Stimulated activated naive CD8-positive, alpha-beta T cell treated with anti-CD3 and anti-CD28 coated beads, Interleukin-15, Interleukin-2, amounts not matched to agents 100 ng/mL and 50 ng/mL, for 24 hours (primary cell): ENCODE results near the gene MACROH2A1.
"Not testable (repeated sequence)": the region's sequence is repeated elsewhere in the genome, so short reads cannot be mapped to it uniquely, and the experiment has no call there.

ENCODE experiments used
- H3K27ac Mint-ChIP-seq: one replicate; pipeline ENCODE4 v1.8.0; 2021; ENCODE audit warnings: mild to moderate bottlenecking, mixed read lengths
- H3K27me3 Mint-ChIP-seq: one replicate; pipeline ENCODE4 v1.8.0; 2021; ENCODE audit warnings: mixed read lengths
- H3K36me3 Mint-ChIP-seq: one replicate; pipeline ENCODE4 v1.8.0; 2021; ENCODE audit warnings: low read depth, mixed read lengths
- H3K4me1 Mint-ChIP-seq: one replicate; pipeline ENCODE4 v1.8.0; 2021; ENCODE audit warnings: low read depth, mixed read lengths
- H3K4me3 Mint-ChIP-seq: one replicate; pipeline ENCODE4 v1.8.0; 2021; ENCODE audit warnings: mild to moderate bottlenecking, mixed read lengths
- H3K9me3 Mint-ChIP-seq: one replicate; pipeline ENCODE4 v1.8.0; 2021; ENCODE audit warnings: mixed read lengths

The MACROH2A1 gene

DNA sequence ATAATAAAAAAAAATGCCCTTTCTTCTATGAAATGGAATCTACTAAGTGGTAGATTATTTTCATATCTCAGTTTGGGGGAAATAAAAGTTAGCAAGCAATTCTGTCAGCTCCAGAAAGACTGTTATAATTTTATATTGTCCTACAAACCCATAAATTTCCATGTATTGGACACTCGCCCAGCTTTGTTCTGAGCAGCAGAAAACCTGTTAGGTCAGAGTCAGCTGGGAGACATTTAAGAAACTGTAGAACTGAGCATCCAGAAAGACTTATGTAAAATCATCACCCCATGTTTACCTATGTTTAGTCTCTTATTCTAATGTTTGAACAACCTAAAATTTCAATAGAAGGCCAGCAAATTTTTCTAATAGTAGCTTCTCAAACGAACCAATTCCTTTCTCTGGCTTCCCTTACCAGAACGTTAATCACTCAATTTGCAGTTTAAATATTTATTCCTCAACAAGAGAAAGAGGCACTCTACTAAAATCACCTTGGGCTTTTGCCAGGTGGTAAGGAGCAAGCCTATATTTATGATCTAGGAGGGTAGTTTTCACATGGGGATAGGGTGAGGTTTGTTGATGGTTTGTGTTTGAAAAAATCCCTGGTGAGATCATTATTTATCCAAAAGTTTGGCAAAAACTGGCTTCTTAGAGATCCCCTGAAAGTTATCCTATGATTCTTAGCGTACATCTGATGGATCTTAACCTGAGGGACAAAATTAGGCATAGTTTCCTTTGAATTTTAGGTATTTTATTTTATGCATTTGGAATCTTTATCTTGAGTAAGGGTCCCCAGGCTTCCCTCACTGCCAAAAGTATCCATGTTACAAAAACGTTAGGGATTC is 34.4 kb downstream of the MACROH2A1 start:
- no peaks in the 10 kb centered on the region for H3K27me3 Mint-ChIP-seq
- peaks cover 71% of the 10 kb centered on the region for H3K36me3 Mint-ChIP-seq

DNA sequence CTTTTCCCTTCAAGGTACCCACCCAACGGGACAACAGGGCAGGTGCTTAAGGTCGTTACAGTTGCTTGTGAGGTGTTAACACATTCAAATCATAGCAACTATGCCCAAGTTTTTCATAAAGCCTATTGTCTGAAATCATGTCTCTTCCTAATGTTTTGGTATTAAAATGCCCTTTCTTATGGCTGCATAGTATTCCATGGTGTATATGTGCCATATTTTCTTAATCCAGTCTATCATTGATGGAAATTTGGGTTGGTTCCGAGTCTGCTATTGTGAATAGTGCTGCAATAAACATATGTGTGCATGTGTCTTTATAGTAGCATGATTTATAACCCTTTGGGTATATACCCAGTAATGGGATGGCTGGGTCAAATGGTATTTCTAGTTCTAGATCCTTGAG is 35.7 kb downstream of the MACROH2A1 start:
- H3K36me3 Mint-ChIP-seq: peaks cover 78% of the 10 kb centered on the region
- not testable (repeated sequence) for H3K9me3 Mint-ChIP-seq, H3K4me1 Mint-ChIP-seq, H3K4me3 Mint-ChIP-seq, H3K27me3 Mint-ChIP-seq, H3K27ac Mint-ChIP-seq

More for the DNA sequence above, 34.4 kb downstream of the MACROH2A1 start:
- no peak overlapping the region for H3K4me3 Mint-ChIP-seq
- no peaks in the 10 kb centered on the region for H3K9me3 Mint-ChIP-seq
- peaks cover 3% of the 10 kb centered on the region for H3K4me1 Mint-ChIP-seq
- no peak overlapping the region for H3K27ac Mint-ChIP-seq

DNA sequence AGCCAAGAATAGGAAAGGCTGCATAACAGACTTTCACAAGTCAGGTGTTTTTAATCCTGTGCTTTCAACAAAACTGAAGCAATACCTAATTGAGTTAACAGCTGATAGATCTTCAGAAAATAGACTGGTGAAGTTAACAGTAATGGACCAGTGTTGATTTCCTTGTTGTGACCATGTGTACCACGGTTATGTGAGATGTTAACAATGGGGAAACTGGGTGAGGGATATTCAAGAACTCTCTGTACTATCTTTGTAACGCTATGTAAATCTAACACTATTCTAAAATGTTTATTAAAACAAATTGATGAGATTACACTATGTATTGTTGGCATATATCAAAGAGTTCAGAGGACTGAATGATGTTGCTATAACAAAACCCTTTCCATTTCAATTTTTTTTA is 36.9 kb downstream of the MACROH2A1 start:
- Mint-ChIP-seq H3K36me3 (peaks cover 65% of the 10 kb centered on the region), H3K9me3 (no peaks in the 10 kb centered on the region), H3K4me3 (no peak overlapping the region), H3K4me1 (peaks cover 3% of the 10 kb centered on the region), H3K27ac (no peak overlapping the region), H3K27me3 (no peaks in the 10 kb centered on the region)

DNA sequence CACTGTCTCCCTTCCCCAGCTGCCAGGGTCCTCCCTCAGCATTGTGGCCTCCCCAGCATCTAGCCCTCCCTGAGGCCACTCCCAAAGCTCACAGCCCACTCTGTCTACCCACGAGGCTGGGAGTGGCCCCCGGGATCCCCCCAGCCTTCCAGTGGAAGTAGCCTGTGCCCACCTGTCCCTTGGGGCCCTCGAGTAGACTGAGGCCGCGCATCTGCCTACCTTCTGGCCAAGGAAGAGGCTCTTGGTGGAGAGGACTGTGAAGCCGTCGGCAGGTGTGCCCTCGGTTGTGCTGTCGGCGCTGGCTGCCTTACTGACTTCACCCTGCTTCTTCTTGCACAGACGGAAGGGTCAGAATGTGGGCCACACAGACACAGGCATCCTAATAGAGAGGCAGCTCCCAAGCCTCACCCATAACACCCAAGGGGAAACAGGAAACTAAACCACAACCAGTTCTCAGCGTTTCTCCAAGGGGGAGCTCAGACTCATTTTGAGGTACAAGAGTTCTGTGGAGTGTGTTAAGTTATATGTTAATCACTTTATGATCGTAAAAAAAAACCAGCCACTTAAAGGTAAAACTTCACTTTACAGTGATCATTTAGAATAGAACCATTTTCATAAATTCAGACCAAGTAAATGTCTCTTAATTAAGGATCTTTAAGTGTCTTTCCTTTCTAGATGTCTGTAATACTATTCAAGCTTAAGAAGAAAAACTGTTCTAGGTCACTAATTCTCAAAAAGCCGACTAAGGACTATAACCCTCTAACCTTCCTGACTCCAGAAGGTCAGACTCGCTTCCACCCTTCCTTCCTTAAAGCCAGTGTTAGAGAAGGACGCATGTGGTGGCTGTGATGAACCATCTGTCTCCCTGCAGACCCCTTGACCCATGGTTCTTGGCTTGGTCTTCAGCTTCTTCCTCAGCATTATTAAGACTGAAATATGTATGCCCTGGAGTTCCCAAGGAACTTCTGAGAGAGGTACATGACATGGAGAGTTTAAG is 38.5 kb downstream of the MACROH2A1 start:
- H3K4me3 Mint-ChIP-seq: no peak overlapping the region

DNA sequence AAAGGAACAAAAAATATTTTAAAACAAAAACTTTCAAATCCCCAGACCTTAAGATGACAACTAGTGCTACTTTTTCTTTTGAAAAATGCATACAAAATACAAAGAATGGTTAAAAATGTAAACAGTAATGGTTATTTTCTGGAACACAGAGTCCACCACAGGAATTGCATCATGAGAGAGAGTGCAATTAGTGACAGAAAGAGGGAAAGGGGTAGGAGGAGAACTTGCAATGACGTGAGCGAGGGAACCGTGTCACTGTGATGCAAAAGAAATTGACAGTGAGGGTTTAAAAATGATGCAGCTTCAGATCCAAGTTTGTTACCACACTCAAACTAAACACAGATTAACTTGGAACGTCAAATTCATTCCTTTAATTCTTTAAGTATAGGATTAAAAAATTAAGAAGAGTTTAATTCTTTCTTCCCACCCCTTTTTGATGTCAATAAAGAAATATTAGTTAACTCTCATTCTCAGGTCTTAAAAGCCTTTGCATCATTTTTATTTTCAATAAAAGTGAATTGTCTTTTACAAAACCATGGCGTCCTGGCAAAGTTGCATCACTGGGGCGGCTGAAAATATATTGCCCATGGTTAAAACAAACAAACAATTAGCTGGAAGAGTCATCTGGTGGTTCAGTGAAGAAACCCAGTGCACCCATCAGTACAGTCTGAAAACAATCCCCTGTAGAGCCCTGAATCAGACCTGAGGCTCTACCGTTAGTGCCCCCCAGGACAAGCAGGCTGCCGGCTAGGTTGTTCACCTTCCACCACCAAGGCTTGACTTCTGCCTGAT is 39.5 kb downstream of the MACROH2A1 start:
- no peak overlapping the region for H3K4me3 Mint-ChIP-seq
- peaks cover 3% of the 10 kb centered on the region for H3K4me1 Mint-ChIP-seq
- H3K27ac Mint-ChIP-seq: no peak overlapping the region
- peaks cover 63% of the 10 kb centered on the region for H3K36me3 Mint-ChIP-seq
- no peaks in the 10 kb centered on the region for H3K27me3 Mint-ChIP-seq
- no peaks in the 10 kb centered on the region for H3K9me3 Mint-ChIP-seq

More for the DNA sequence above, 38.5 kb downstream of the MACROH2A1 start:
- Mint-ChIP-seq H3K36me3 (peaks cover 69% of the 10 kb centered on the region), H3K27me3 (no peaks in the 10 kb centered on the region), H3K4me1 (peaks cover 3% of the 10 kb centered on the region), H3K9me3 (no peaks in the 10 kb centered on the region), H3K27ac (no peak overlapping the region)

DNA sequence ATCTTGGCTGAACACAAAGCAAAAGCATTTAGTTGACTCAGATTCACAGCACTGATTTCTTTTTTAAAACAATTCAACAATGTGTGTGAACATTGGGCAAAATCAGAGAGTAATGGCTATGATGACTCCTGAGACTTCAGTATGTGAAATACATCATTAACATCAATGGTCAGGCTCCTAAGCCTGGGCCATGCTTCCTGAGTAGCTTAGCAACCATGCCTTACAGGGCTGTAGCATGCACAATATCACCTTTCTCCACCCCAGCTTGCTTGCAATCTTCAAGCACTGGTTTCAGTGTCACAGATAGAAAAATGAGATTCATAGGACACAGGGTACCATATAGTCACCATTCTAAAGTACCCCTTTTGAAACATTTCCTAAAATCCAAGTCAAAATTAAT is 41.3 kb downstream of the MACROH2A1 start:
- H3K27me3 Mint-ChIP-seq: no peaks in the 10 kb centered on the region
- peaks cover 57% of the 10 kb centered on the region for H3K36me3 Mint-ChIP-seq
- no peaks in the 10 kb centered on the region for H3K9me3 Mint-ChIP-seq
- no peaks in the 10 kb centered on the region for H3K4me1 Mint-ChIP-seq
- no peak overlapping the region for H3K4me3 Mint-ChIP-seq
- no peak overlapping the region for H3K27ac Mint-ChIP-seq

DNA sequence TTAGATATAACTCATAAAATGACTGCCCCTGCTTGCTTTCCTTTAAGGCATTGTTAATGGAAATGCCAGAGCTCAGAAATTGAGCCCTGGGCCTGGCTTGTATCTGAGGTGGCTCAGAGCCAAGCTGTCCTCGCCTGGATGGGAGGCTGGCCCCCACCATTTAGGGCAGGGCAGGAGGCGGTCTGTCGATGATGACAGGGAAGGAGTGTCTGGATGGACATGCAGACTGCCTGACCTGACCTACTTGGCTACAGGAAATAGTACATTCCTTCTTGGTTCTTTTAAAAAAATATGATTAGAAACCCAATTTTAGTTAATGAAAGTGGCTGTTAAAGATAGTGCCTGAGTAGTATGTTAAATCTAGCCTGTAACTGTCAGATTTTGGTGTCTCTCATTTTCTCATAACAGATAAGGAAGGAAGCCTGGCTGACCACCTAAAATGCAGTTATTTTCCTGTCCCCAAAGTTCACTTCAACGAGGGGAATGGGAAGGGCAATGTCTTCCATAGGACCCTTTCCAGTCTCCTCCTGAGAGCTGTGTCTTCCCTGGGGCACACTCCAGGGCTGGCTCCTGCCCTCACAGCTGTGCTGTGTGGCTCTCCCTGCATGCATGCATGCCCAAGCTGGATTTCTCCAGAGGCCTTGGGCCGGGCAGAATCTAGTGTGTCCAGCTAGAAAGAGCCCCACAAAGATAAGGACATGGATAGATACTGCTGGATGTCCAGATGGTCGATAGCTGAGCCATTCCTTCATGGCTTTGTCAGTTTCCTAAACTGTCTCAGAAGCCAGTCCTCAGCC is 42.3 kb downstream of the MACROH2A1 start:
- no peak overlapping the region for H3K27ac Mint-ChIP-seq
- no peaks in the 10 kb centered on the region for H3K27me3 Mint-ChIP-seq
- H3K36me3 Mint-ChIP-seq: peaks cover 58% of the 10 kb centered on the region
- H3K4me1 Mint-ChIP-seq: no peaks in the 10 kb centered on the region
- H3K9me3 Mint-ChIP-seq: no peaks in the 10 kb centered on the region
- H3K4me3 Mint-ChIP-seq: no peak overlapping the region

DNA sequence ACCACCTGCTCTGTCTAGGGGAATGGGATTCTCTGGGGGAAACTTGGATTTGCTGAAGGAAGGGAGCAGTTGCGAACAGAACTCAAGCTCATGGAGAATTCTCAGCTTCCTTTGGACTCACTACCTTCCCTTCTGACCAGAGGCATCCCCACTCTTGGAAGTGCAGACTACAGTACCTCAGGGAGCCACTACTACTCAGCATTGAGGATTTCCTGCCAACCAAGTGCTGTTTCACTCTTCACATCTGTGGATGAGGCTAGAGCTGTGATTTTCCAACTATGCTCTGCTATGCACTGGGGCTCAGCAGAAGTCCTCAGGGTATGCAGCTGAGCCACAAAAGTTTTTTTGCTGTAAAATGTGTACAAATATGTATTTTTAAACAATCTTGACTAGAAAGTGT is 43.9 kb downstream of the MACROH2A1 start:
- no peaks in the 10 kb centered on the region for H3K27me3 Mint-ChIP-seq
- H3K9me3 Mint-ChIP-seq: no peaks in the 10 kb centered on the region
- no peaks in the 10 kb centered on the region for H3K4me1 Mint-ChIP-seq
- H3K4me3 Mint-ChIP-seq: no peak overlapping the region
- H3K27ac Mint-ChIP-seq: no peak overlapping the region
- peaks cover 53% of the 10 kb centered on the region for H3K36me3 Mint-ChIP-seq

DNA sequence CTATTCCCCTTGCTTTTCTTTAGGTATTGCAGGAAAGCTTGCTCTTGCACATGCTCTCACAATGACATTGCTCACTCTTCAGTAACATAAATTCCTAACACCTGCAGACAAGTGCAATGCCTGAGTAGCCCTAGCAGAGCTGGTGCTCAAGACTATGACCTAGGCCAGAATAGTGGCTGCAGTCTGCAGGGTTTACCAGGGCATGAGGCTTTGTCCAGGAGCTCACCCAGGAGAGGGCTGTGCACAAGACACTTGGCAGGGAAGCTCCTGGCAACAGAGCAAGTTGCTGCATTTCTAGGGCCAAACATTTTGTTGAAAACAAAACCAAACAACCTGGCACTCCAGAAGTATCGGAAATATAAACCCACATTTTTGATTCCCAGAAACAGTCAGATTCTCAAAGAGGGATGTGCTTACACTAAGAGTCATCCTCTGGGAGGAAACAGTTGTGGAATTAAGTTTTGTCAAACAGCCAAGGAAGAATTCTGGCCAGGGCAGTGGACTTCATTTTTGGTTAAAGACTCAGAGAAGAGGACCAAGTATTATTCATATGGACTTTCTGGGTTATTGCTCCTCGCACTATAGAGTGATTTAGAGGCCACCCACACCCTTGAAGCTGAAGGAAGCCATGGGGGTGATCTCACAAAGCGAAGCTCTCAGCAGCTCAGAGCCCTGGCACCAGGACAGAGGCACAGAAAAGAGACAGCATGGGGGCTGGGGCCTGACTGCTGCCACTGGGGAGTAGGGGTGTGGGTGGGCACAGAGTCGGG is 44.9 kb downstream of the MACROH2A1 start:
- H3K36me3 Mint-ChIP-seq: peaks cover 56% of the 10 kb centered on the region
- H3K9me3 Mint-ChIP-seq: no peaks in the 10 kb centered on the region
- H3K27me3 Mint-ChIP-seq: no peaks in the 10 kb centered on the region
- H3K4me1 Mint-ChIP-seq: no peaks in the 10 kb centered on the region
- no peak overlapping the region for H3K4me3 Mint-ChIP-seq
- no peak overlapping the region for H3K27ac Mint-ChIP-seq

DNA sequence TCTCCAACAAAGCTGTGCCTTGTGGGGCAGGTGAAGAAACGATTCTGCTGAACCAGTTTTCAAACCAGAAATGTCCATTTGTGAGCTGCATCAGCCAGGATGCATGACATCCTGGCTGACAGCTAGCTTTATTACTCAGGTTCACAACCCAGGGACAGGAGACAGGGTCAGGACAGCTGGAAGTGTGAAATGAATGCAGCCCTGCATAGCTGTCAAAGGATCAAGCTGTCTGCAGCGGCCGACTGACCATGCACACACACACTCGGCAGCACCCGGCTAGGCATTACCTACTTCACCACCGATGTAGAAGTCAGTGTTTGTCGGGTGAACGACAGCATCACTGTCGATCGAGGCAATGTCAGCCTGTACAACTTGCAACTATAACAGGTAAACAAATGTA is 48.5 kb downstream of the MACROH2A1 start:
- Mint-ChIP-seq H3K36me3 (peaks cover 55% of the 10 kb centered on the region), H3K4me3 (no peak overlapping the region), H3K27me3 (no peaks in the 10 kb centered on the region), H3K27ac (peak overlapping the region; percentile 68), H3K4me1 (peaks cover 5% of the 10 kb centered on the region), H3K9me3 (no peaks in the 10 kb centered on the region)

DNA sequence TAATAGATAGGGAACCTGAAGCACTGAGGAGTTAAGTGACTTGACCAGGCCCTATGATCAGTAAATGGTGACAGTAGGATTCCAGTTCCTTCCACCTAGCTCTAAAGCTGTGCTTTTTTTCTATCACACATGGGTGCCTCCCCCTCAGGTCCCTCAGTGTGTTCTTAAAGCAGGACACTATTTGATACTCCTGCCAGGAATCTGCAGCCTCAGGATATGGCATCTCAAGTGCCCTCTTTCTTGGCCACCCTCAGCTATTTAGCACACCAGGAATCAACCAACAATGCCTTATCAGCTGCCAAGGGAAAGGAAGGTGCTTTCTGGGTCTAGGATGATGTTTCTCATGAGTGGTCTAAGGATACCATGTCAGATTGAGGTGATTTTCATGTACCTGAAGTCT is 49.1 kb downstream of the MACROH2A1 start:
- H3K36me3 Mint-ChIP-seq: peaks cover 57% of the 10 kb centered on the region
- H3K27ac Mint-ChIP-seq: no peak overlapping the region
- no peak overlapping the region for H3K4me3 Mint-ChIP-seq

DNA sequence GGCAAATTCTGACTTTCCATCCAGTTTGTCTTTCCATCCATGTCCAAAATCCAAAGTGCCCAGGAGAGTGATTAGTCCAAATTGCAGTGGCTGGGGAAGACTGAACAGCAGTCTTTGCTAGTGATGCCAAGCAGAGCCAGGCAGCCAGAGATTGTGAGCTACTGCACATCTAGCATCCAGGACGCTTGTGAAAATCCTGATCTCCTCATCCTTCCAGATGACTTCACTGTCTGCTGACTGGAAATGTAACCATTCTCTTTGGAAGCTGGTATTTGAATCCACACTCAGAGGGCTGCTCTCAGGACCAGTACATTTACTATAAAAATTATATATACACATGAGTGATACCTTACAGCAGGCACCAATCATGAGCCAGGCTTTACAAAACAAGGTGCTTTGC is 49.6 kb downstream of the MACROH2A1 start:
- Mint-ChIP-seq H3K27ac (no peak overlapping the region), H3K4me1 (peaks cover 5% of the 10 kb centered on the region), H3K4me3 (no peak overlapping the region), H3K27me3 (no peaks in the 10 kb centered on the region), H3K9me3 (no peaks in the 10 kb centered on the region), H3K36me3 (peaks cover 59% of the 10 kb centered on the region)

More for the DNA sequence above, 49.1 kb downstream of the MACROH2A1 start:
- H3K27me3 Mint-ChIP-seq: no peaks in the 10 kb centered on the region
- H3K4me1 Mint-ChIP-seq: peaks cover 5% of the 10 kb centered on the region
- H3K9me3 Mint-ChIP-seq: no peaks in the 10 kb centered on the region

DNA sequence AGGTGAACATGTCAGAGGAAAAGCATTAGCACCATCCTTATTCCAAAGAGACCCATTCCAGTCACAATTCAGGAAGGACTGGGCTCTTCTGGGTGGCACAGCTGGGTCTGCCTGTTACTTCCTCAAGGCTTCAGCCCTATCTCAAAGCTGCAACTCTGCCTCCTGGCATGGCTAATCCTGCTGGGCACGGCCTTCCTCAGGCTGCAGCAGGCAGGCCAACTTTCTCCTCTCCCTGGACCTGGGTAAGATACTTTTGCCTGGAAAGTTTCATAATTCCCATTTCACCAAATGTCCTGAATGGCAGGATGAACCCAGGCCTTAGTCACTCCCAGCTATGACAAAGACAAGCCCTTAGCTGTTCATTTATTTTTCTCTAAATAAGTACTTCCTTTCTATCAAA is 50.1 kb downstream of the MACROH2A1 start:
- Mint-ChIP-seq H3K9me3 (no peaks in the 10 kb centered on the region), H3K4me3 (no peak overlapping the region), H3K27me3 (no peaks in the 10 kb centered on the region), H3K27ac (no peak overlapping the region), H3K4me1 (peaks cover 5% of the 10 kb centered on the region), H3K36me3 (peaks cover 59% of the 10 kb centered on the region)
